Measurements from ENCODE around the gene RCC1. TPM values are rescaled to one million over a fixed set of nuclear protein-coding genes. Genes with fewer than 3 reads are reported as not detected.

RCC1 gene
- total RNA-seq, 4 donors from 2014 or later: 6.1 to 24.5 (median 13.7) TPM

Other genes with a start within 250 kb of the RCC1 start
- 10 to 100 TPM in 2 of 4 donors, 1 to 10 TPM in 2; 5.6 to 18.9 (median 12.4) TPM for gene SESN2, start 246.5 kb upstream of the RCC1 start, total RNA-seq
- gene MED18, start 177.0 kb upstream of the RCC1 start, total RNA-seq: 10 to 100 TPM in 2 of 4 donors, 1 to 10 TPM in 2; 6.5 to 15.0 (median 10.1) TPM
- gene PHACTR4, start 136.3 kb upstream of the RCC1 start, total RNA-seq: 10 to 100 TPM in 3 of 4 donors, 1 to 10 TPM in 1; 9.1 to 17.7 (median 13.4) TPM
- 10 to 100 TPM in 3 of 4 donors, 1 to 10 TPM in 1; 5.3 to 19.7 (median 12.0) TPM for gene TRNAU1AP, start 47.0 kb downstream of the RCC1 start, total RNA-seq
- under 1 TPM in 2 of 4 donors, not detected in 2; 0.62 to 0.87 TPM for gene RAB42, start 86.2 kb downstream of the RCC1 start, total RNA-seq
- 10 to 100 TPM; 33.5 to 81.6 (median 65.0) TPM for gene TAF12, start 137.0 kb downstream of the RCC1 start, total RNA-seq
- gene RNU11, start 142.6 kb downstream of the RCC1 start, total RNA-seq: not detected
- 10 to 100 TPM in 2 of 4 donors, 1 to 10 TPM in 2; 6.2 to 12.0 (median 9.2) TPM for gene GMEB1, start 162.7 kb downstream of the RCC1 start, total RNA-seq
- 10 to 100 TPM; 35.6 to 50.6 (median 47.0) TPM for gene YTHDF2, start 230.9 kb downstream of the RCC1 start, total RNA-seq